H1 (cell line): ENCODE results near the gene NID1. TPM values are rescaled to one million over a fixed set of nuclear protein-coding genes. Genes with fewer than 3 reads are reported as not detected.

ENCODE experiments used
- CTCF ChIA-PET: fragments of 300-600 bp; sonication (Branson Sonifier 250); formaldehyde crosslinking; loops from one replicate; lab custom pipeline; 2021; ENCODE audit not compliant: partially characterized antibody; lab: Charles Lee
- POLR2A ChIA-PET: fragments of 300-600 bp; sonication (Branson Sonifier 250); formaldehyde crosslinking; loops from one replicate; lab custom pipeline; 2021; ENCODE audit warnings: inconsistent platforms; ENCODE audit not compliant: partially characterized antibody; lab: Charles Lee
- DNase-seq, 2 experiments: peaks; one replicate each; pipeline versions ENCODE4 v3.0.0 to v3.0.0-alpha.2; 2010 to 2022; ENCODE audit warnings: low spot score in 2 of 2, low read depth in 1 of 2, mixed read lengths in 1 of 2
- FAIRE-seq: peaks from 2 replicates; lab custom pipeline; 2011; peaks lifted over from hg19 to GRCh38; lab: Jason Lieb, UNC
- H2AFZ ChIP-seq: 2 replicates; pipeline ENCODE4 v1.8.1; 2012; ENCODE audit warnings: low read length, inconsistent platforms
- H2AK5ac ChIP-seq: 2 replicates; pipeline ENCODE4 v1.6.1; 2013; ENCODE audit warnings: low read depth, low read length
- H2BK120ac ChIP-seq: replicated peaks from 2 replicates; pipeline ENCODE3; 2013; ENCODE audit warnings: low read depth, low read length, inconsistent platforms
- H2BK12ac ChIP-seq: 2 replicates; pipeline ENCODE4 v1.6.1; 2013; ENCODE audit warnings: low read depth, low read length
- H2BK15ac ChIP-seq: 2 replicates; pipeline ENCODE4 v1.6.1; 2013; ENCODE audit warnings: low read length
- H2BK20ac ChIP-seq: 2 replicates; pipeline ENCODE4 v1.6.1; 2013; ENCODE audit warnings: low read length
- H2BK5ac ChIP-seq: 2 replicates; pipeline ENCODE4 v1.6.1; 2013; ENCODE audit warnings: low read depth, low read length
- H3K14ac ChIP-seq: 2 replicates; pipeline ENCODE4 v1.6.1; 2013; ENCODE audit warnings: inconsistent platforms; ENCODE audit not compliant: insufficient read length
- H3K18ac ChIP-seq: 2 replicates; pipeline ENCODE4 v1.6.1; 2013; ENCODE audit warnings: low read length; ENCODE audit errors: extremely low read depth
- H3K23ac ChIP-seq: 2 replicates; pipeline ENCODE4 v1.6.1; 2013; ENCODE audit warnings: inconsistent platforms; ENCODE audit not compliant: insufficient read length
- H3K23me2 ChIP-seq: 2 replicates; pipeline ENCODE4 v1.6.1; 2013; ENCODE audit warnings: low read depth, low read length
- H3K27ac ChIP-seq: 2 replicates; pipeline ENCODE4 v1.6.1; 2011; ENCODE audit warnings: low read depth, low read length, inconsistent platforms
- H3K27me3 ChIP-seq, 4 experiments: replicated peaks in 1 of 4; 1 replicate in 1 of 4; 2 replicates in 3 of 4; pipeline versions ENCODE4 v1.6.1 to v1.8.1; 2011 to 2013; ENCODE audit warnings: low read length in 3 of 4, mild to moderate bottlenecking in 3 of 4, inconsistent platforms in 2 of 4, mixed read lengths in 2 of 4, moderate library complexity in 1 of 4; ENCODE audit not compliant: control insufficient read depth in 3 of 4, insufficient read depth in 3 of 4; ENCODE audit errors: extremely low read depth in 1 of 4
- H3K36me3 ChIP-seq, 4 experiments: 2 replicates each; pipeline versions ENCODE4 v1.6.1 to v1.8.1; 2011 to 2013; ENCODE audit warnings: mild to moderate bottlenecking in 4 of 4, low read length in 3 of 4, moderate library complexity in 2 of 4, control low read depth in 1 of 4, inconsistent platforms in 1 of 4; ENCODE audit not compliant: insufficient read depth in 4 of 4, control insufficient read depth in 2 of 4
- H3K4ac ChIP-seq: replicated peaks from 2 replicates; pipeline ENCODE3; 2013; ENCODE audit warnings: low read length, low read depth, mixed read lengths, inconsistent platforms; ENCODE audit not compliant: insufficient read length
- H3K4me1 ChIP-seq, 4 experiments: replicated peaks in 1 of 4; 1 replicate in 1 of 4; 2 replicates in 3 of 4; pipeline versions ENCODE4 v1.6.1 to v1.8.1; 2011 to 2013; ENCODE audit warnings: low read length in 3 of 4, inconsistent platforms in 2 of 4, mixed read lengths in 1 of 4; ENCODE audit not compliant: insufficient read depth in 4 of 4, control insufficient read depth in 3 of 4
- H3K4me2 ChIP-seq, 2 experiments: 2 replicates each; pipeline versions ENCODE4 v1.6.1 to v1.8.1; 2011 to 2013; ENCODE audit warnings: low read depth in 2 of 2, low read length in 2 of 2, control low read depth in 1 of 2, inconsistent platforms in 1 of 2, mild to moderate bottlenecking in 1 of 2; ENCODE audit not compliant: insufficient read depth in 1 of 2
- H3K4me3 ChIP-seq, 4 experiments: fragments of 200-600, 300-600 bp in 1 of 4; sonication (generic), shearing (Covaris generic), sonication (Bioruptor Twin) in 1 of 4; 2 replicates each; pipeline versions ENCODE4 v1.5.1 to v1.8.1; 2011 to 2016; ENCODE audit warnings: low read length in 4 of 4, low read depth in 3 of 4, control low read depth in 2 of 4, inconsistent platforms in 2 of 4, mild to moderate bottlenecking in 2 of 4, mixed read lengths in 1 of 4, moderate library complexity in 1 of 4; ENCODE audit not compliant: insufficient read depth in 2 of 4; ENCODE audit errors: extremely low read depth in 1 of 4
- H3K56ac ChIP-seq: replicated peaks from 2 replicates; pipeline ENCODE3; 2013; ENCODE audit warnings: low read depth, mild to moderate bottlenecking, mixed read lengths, low read length, inconsistent platforms; ENCODE audit not compliant: insufficient read length
- H3K79me1 ChIP-seq: 2 replicates; pipeline ENCODE4 v1.6.1; 2013; ENCODE audit warnings: low read depth, low read length, control low read depth
- H3K79me2 ChIP-seq, 2 experiments: 2 replicates each; pipeline versions ENCODE4 v1.6.1 to v1.8.1; 2012 to 2013; ENCODE audit warnings: low read length in 2 of 2, mild to moderate bottlenecking in 2 of 2, inconsistent platforms in 1 of 2; ENCODE audit not compliant: insufficient read depth in 2 of 2, control insufficient read depth in 1 of 2
- H3K9ac ChIP-seq, 4 experiments: replicated peaks in 1 of 4; 1 replicate in 1 of 4; 2 replicates in 3 of 4; pipeline versions ENCODE4 v1.6.1 to v1.8.1; 2011 to 2013; ENCODE audit warnings: low read depth in 3 of 4, low read length in 3 of 4, control low read depth in 2 of 4, mild to moderate bottlenecking in 2 of 4, moderate library complexity in 2 of 4, inconsistent platforms in 1 of 4; ENCODE audit errors: extremely low read depth in 1 of 4
- H3K9me3 ChIP-seq, 2 experiments: 2 replicates each; pipeline versions ENCODE4 v1.6.1 to v1.8.1; 2012 to 2013; ENCODE audit warnings: mild to moderate bottlenecking in 2 of 2, moderate library complexity in 2 of 2, control low read depth in 1 of 2, inconsistent platforms in 1 of 2, low read depth in 1 of 2, low read length in 1 of 2, mixed read lengths in 1 of 2; ENCODE audit not compliant: insufficient read depth in 2 of 2
- H4K20me1 ChIP-seq, 2 experiments: replicated peaks in 1 of 2; 2 replicates each; pipeline versions ENCODE3 to v1.8.1; 2011 to 2013; ENCODE audit warnings: inconsistent platforms in 2 of 2, low read length in 2 of 2, mild to moderate bottlenecking in 1 of 2; ENCODE audit not compliant: insufficient read depth in 2 of 2, control insufficient read depth in 1 of 2
- H4K5ac ChIP-seq: 2 replicates; pipeline ENCODE4 v1.6.1; 2013; ENCODE audit warnings: low read length, low read depth, mixed read lengths, inconsistent platforms; ENCODE audit not compliant: insufficient read length
- H4K8ac ChIP-seq: 2 replicates; pipeline ENCODE4 v1.8.0; 2013; ENCODE audit warnings: mild to moderate bottlenecking, moderate library complexity, low read length, inconsistent platforms; ENCODE audit not compliant: insufficient read depth; ENCODE audit errors: extremely low read depth
- H4K91ac ChIP-seq: replicated peaks from 2 replicates; pipeline ENCODE3; 2013; ENCODE audit warnings: low read length, mixed read lengths, inconsistent platforms; ENCODE audit not compliant: insufficient read length
- BCL11A ChIP-seq, 2 experiments: IDR thresholded peaks; one replicate each; pipeline ENCODE4 v1.6.1; 2011; ENCODE audit warnings: low read depth in 2 of 2, low read length in 2 of 2, mild to moderate bottlenecking in 2 of 2
- CEBPB ChIP-seq: IDR thresholded peaks from 2 replicates; pipeline ENCODE4 v1.6.1; 2012; ENCODE audit warnings: low read depth, low read length
- E2F6 ChIP-seq: IDR thresholded peaks from 2 replicates; pipeline ENCODE4 v1.6.1; 2012; ENCODE audit warnings: inconsistent platforms
- KDM1A ChIP-seq: fragments of 200-600, 300-600 bp; sonication (generic); IDR thresholded peaks from 2 replicates; pipeline ENCODE4 v1.7.1; 2016; ENCODE audit warnings: mild to moderate bottlenecking, low read length, borderline replicate concordance
- KDM5A ChIP-seq: fragments of 200-600 bp; IDR thresholded peaks from 2 replicates; pipeline ENCODE4 v1.7.1; 2012; ENCODE audit warnings: mild to moderate bottlenecking, low read length, inconsistent platforms, mixed read lengths
- SP2 ChIP-seq: IDR thresholded peaks from 2 replicates; pipeline ENCODE4 v1.6.1; 2012; ENCODE audit warnings: mild to moderate bottlenecking, low read length, inconsistent platforms
- SP4 ChIP-seq: IDR thresholded peaks from 2 replicates; pipeline ENCODE4 v1.6.1; 2012; ENCODE audit warnings: low read length, inconsistent platforms
- WGBS, 2 experiments: shearing (Covaris generic) in 1 of 2; methylation state at CpG; one replicate each; pipeline versions ENCODE4 v1.1.6 to v1.1.7; 2013 to 2015; ENCODE audit warnings: low lambda C conversion rate in 2 of 2, mixed read lengths in 2 of 2, inconsistent platforms in 1 of 2, low coverage in 1 of 2, missing lambda C conversion rate in 1 of 2; ENCODE audit not compliant: insufficient replicate concordance in 2 of 2, insufficient coverage in 1 of 2, insufficient read length in 1 of 2; ENCODE audit errors: extremely low coverage in 1 of 2, missing lambda C conversion rate in 1 of 2; 5-methylcytosine and 5-hydroxymethylcytosine counted together
- polyA plus RNA-seq, 7 experiments: library from polyadenylated mRNA; depleted of rRNA in 3 of 7; stranded (reverse) in 5 of 7; unstranded in 2 of 7; fragments of >200 nt in 5 of 7; fragments of 200-250 nt in 2 of 7; gene quantifications; 1 replicate in 5 of 7; 2 replicates in 1 of 7; 4 replicates in 1 of 7; pipeline versions ENCODE4 v1.2.1 to v1.2.3, GENCODE V29; 2011 to 2013; ENCODE audit warnings: missing spikeins in 2 of 7, mixed read lengths in 2 of 7
- total RNA-seq: library from RNA; stranded (reverse); fragmentation: NEBNext Ultra II Directional; extraction: Animal tissue kit (Norgen Biotek cat#: 25700); gene quantifications from 2 replicates; pipeline ENCODE4 v1.2.1, GENCODE V29; 2021

NID1 gene
- total and polyA plus RNA-seq, 2 of the 8 experiments (the other 6 are each of a cell fraction or from before 2014, with no cell fraction given), result 20.9 to 25.4 TPM

GRCh38 chr1:236085545-236086159, 20.8 kb upstream of the NID1 start:
- no peaks in the 10 kb centered on the region for H3K4me1 ChIP-seq
- no peak overlapping the region for H3K23ac ChIP-seq
- H3K9me3 ChIP-seq, result no peaks in the 10 kb centered on the region
- no peaks in the 10 kb centered on the region for H3K79me2 ChIP-seq
- peak overlapping the region; percentile 39 for H3K56ac ChIP-seq
- H3K14ac ChIP-seq, result no peak overlapping the region
- no peak overlapping the region for H2BK120ac ChIP-seq
- peak overlapping the region; percentile 88 for H2AK5ac ChIP-seq
- no peak overlapping the region for H2BK20ac ChIP-seq
- CTCF ChIA-PET, result interaction anchor here (0.9 kb wide), 1 partner anchor 87 kb away, joined by 3 read pairs; no protein-coding TSS in a partner anchor
- H2AFZ ChIP-seq, result no peak overlapping the region
- H3K18ac ChIP-seq, result no peak overlapping the region
- no peaks in the 10 kb centered on the region for H3K36me3 ChIP-seq
- WGBS, 2 experiments, result 72 to 100% methylated on average over 1 to 6 of the region's 6 CpGs
- no peaks in the 10 kb centered on the region for H3K27me3 ChIP-seq
- H2BK5ac ChIP-seq, result no peak overlapping the region; the same call in 1 of the 2 replicates
- no peak overlapping the region for H3K9ac ChIP-seq
- TF ChIP-seq BCL11A (IDR thresholded peaks at IDR 0.05; ENCODE audit: low read depth in 2 of 2, low read length in 2 of 2) (no peak), KDM5A (no peak), SP2 (no peak), CEBPB (no peak), E2F6 (no peak), SP4 (no peak), KDM1A (peak; percentile 66; the same call in 1 of the 2 replicates)
- no peak overlapping the region for H4K5ac ChIP-seq
- H3K23me2 ChIP-seq, result peaks cover 7% of the 10 kb centered on the region; the same call in 1 of the 2 replicates
- no peak overlapping the region for H4K91ac ChIP-seq
- H4K20me1 ChIP-seq, result peaks cover 0 to 5% of the 10 kb centered on the region in 2 experiments
- DNase-seq, result no peak
- FAIRE-seq, result no peak
- no peak overlapping the region for H3K4ac ChIP-seq
- H4K8ac ChIP-seq, result no peak overlapping the region
- POLR2A ChIA-PET, result no interaction called here
- no peak overlapping the region for H3K27ac ChIP-seq
- no peak overlapping the region for H3K4me2 ChIP-seq
- no peak overlapping the region for H2BK15ac ChIP-seq
- H3K4me3 ChIP-seq, result no peak overlapping the region
- no peaks in the 10 kb centered on the region for H3K79me1 ChIP-seq
- no peak overlapping the region for H2BK12ac ChIP-seq
